ENCODE results near the gene SBF1. TPM values are rescaled to one million over a fixed set of nuclear protein-coding genes. Genes with fewer than 3 reads are reported as not detected.
"Not testable (repeated sequence)": the region's sequence is repeated elsewhere in the genome, so short reads cannot be mapped to it uniquely, and the experiment has no call there.

The SBF1 gene
- total RNA-seq, 1 donor = 118 TPM

- DNase-seq (ENCODE audit: low read depth in 2 of 3, low spot score in 2 of 3) = no peak
These were observed 38.6 kb downstream of the SBF1 start for GRCh38 chr22:50436015-50436830.

GRCh38 chr22:50435291-50436014, 39.4 kb downstream of the SBF1 start:
- no peak for DNase-seq (ENCODE audit: low read depth in 2 of 3, low spot score in 2 of 3)

DNA sequence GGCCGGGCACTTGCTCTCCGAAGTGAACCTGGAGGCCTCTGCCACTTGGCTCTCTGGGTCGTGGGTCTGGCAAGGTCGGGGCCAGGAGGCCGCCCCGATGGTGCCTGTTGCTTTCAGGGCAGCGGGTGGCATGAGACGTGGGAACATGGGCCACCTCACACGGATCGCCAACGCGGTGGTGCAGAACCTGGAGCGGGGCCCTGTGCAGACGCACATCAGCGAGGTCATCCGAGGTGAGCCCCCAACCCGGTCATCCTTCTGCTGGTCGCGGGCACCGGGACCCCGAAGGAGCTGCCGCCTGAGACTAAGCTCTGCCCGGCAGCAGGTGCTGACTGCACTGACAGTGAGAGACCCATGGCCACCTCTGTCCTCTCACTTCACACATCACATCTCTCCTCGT, 40.0 kb downstream of the SBF1 start:
- DNase-seq (ENCODE audit: low read depth in 2 of 3, low spot score in 2 of 3) = no peak

GRCh38 chr22:50432877-50433510, 41.8 kb downstream of the SBF1 start:
- not testable (repeated sequence) for DNase-seq (ENCODE audit: low read depth in 2 of 3, low spot score in 2 of 3)

DNA sequence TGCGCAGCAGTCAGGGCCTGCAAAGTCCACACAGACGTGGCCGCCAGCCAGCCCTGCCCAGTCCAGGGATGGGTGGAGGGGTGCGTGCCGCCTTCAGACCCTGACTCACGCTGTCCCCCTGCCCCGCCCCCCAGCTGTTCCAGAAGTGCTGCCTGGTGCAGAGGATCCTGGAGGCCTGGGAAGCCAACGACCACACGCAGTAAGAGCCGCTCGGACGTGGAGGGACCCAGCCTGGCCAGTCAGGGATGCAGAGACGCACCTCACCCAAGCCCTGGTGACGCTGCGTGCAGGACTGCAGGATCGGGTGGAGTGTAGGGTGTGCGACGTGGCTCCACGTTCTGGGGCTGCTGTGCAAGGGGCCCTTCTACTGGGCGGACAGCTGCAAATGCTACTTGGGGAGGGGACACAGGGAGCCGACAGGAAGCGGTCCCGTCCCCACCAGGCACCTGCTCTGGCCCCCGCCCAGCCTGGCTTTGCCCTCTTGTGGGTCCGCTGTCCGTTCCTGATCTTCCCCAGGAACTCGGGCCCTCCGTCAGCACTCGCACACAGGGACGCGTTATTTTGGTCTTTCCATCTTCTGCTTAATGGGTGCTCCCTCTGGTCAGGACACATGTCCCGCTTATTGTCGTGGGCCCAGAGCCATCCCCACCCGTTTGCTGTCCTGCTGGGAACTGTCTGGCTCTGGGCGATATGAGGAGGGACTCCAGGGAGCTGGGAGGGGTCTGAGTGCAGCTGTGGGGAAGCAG, 42.5 kb downstream of the SBF1 start:
- no peak for DNase-seq (ENCODE audit: low read depth in 2 of 3, low spot score in 2 of 3)

DNA sequence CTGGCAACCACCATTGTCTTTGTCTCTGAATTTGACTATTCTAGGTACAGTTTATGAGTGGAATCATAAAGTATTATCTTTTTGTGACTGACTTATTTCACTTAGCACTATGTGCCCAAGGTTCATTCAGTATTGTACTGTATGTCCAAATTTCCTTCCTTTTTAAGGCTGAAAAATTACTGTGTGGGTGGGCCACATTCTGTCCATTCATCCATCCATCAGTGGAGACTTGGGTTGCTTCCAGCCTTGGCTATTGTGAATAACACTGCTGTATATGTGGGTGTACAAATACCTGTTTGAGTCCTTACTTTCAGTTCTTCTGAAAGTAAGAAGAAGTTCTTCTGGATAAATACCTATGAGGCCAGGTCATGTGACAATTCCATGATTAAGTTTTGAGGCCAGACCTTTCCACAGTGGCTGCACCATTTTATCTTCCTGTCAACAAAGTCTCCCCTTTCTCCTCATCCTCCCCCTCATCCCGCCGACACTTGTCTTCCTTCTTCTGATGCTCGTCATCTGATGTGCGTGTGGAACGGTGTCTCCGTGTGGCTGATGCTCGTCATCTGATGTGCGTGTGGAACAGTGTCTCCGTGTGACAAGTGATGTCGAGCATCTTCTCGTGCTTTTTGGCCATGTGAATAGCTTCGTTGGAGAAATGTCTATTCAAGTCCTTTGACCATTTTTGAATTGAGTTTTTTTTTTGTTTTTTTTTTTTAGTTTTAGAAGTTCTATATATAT, 49.5 kb downstream of the SBF1 start:
- no peak for DNase-seq (ENCODE audit: low read depth in 2 of 3, low spot score in 2 of 3)

DNA sequence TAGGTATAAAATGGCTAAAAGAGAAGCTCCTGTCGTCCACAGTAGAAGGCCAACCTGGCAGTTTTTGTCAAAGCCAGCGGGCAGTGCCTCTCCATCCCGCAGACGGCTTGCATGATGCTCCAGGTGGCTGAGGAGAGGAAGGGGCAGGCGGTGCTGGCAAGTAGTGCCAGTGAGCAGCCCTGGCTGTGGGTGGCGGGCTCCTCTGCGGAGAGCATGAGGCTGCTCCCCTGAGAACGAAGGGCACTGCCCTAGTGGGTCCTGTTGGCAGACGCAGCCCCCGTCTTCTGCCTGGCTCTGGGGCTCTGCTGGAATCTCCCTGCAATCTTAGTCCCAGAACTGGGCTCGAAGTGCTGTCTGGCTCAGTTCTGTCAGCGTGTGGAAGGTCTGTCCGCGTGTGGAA, 50.9 kb downstream of the SBF1 start:
- DNase-seq (ENCODE audit: low read depth in 2 of 3, low spot score in 2 of 3) = no peak

- DNase-seq (ENCODE audit: low read depth in 2 of 3, low spot score in 2 of 3) = no peak
These were observed 51.6 kb downstream of the SBF1 start for GRCh38 chr22:50422961-50423815.

GRCh38 chr22:50422046-50422445, 52.8 kb downstream of the SBF1 start:
- no peak for DNase-seq (ENCODE audit: low read depth in 2 of 3, low spot score in 2 of 3)

- DNase-seq (ENCODE audit: low read depth in 2 of 3, low spot score in 2 of 3) = no peak
These were observed 54.3 kb downstream of the SBF1 start for GRCh38 chr22:50420581-50420980.

DNA sequence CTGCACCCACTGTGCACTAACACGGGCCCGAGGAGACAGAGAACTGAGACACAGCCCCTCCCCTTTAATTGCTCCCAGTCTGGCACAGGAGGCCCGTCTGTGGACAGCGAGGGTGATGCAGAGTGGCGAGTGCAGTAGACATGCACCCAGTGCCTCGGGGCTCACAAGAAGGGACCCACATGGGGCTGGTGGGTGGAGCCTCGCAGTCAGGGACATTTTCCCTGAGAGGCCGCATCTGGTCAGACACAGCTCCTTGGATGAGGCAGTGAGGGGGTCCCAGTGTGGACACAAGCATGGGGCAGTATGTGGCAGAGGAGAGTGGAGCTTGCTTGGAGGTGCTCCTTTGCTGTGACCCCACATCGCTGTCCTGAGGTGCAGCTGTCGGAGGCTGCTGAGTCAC, 54.8 kb downstream of the SBF1 start:
- no peak for DNase-seq (ENCODE audit: low read depth in 2 of 3, low spot score in 2 of 3)

- DNase-seq (ENCODE audit: low read depth in 2 of 3, low spot score in 2 of 3) = no peak
These were observed 55.7 kb downstream of the SBF1 start for GRCh38 chr22:50419116-50419515.

- no peak for DNase-seq (ENCODE audit: low read depth in 2 of 3, low spot score in 2 of 3)
These were observed 56.2 kb downstream of the SBF1 start for GRCh38 chr22:50418624-50419023.

- DNase-seq (ENCODE audit: low read depth in 2 of 3, low spot score in 2 of 3) = no peak
These were observed 57.2 kb downstream of the SBF1 start for GRCh38 chr22:50417411-50418210.

DNA sequence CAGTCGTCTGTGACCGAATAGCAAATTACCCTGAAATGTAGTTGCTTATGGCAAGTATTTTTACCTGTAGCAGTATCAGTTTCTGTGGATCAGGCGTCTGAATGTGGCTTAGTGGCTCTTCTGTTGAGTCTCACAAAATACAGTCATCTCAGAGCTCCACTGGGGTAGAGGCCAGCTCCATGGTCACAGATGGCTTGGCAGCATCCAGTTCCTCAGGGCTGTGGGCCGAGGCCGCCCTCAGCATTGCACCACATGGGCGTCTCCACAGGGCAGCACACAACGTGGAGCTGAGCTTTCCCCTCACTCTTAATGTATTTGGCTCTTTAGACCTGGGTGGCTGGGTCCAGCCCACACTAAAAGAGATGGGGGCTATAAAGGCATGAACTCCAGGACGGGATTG, 57.8 kb downstream of the SBF1 start:
- DNase-seq (ENCODE audit: low read depth in 2 of 3, low spot score in 2 of 3) = no peak

- no peak for DNase-seq (ENCODE audit: low read depth in 2 of 3, low spot score in 2 of 3)
These were observed 59.4 kb downstream of the SBF1 start for GRCh38 chr22:50415426-50415825.

DNA sequence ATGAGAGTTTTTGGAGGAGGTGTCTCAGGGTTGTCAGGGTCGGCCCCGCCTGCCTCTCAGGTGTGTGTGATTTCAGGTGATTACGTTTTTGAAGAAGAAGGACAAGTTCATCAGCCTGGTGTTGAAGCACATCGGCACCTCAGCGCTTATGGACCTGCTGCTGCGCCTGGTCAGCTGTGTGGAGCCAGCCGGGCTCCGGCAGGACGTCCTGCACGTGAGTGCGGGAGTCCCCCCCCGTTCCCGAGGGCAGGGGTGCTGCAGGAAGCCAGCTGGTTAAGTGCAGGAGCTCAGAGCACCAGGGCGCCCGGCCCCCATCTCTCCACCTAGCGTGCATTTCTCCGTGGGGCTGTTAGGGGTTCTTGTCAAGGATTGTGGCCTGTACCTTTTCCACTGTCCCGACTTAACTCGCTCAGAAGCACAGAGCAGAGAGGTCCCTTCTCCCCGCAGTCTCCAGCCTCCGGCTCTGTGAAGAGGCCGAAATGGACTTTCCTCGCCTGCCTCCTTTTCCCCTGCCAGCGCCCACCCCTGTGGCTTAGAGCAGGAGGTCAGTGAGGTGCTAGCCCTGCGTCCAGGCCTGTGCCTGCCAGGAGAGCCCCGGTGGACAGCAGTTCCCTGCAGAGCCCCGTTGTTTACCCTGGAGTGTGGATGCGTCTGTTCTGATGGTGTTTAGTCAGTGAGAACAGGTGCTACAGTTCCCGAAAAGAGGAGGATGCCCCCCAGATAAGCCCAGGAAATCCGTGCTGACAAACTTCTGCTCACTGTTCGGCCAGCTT, 60.2 kb downstream of the SBF1 start:
- DNase-seq (ENCODE audit: low read depth in 2 of 3, low spot score in 2 of 3) = no peak

- not testable (repeated sequence) for DNase-seq (ENCODE audit: low read depth in 2 of 3, low spot score in 2 of 3)
These were observed 65.9 kb downstream of the SBF1 start for GRCh38 chr22:50408954-50409353.
